ENCODE measurements around the gene SPINK2.

SPINK2 gene, protein sequence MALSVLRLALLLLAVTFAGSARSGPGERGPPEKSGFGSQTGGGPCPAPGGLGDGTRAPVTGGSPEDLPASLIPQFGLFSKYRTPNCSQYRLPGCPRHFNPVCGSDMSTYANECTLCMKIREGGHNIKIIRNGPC

GRCh38 chr4:56821381-56822243 lies at the start of gene SPINK2:
Gene SPINK2 (minus strand): TSS chr4:56821701. CDS start chr4:56821662, 39 bp downstream.
- DNase-seq = peak; percentile 48

- DNase-seq = peak; percentile 59
Measured at GRCh38 chr4:56870946-56871345, 49.4 kb upstream of the SPINK2 start.

DNA sequence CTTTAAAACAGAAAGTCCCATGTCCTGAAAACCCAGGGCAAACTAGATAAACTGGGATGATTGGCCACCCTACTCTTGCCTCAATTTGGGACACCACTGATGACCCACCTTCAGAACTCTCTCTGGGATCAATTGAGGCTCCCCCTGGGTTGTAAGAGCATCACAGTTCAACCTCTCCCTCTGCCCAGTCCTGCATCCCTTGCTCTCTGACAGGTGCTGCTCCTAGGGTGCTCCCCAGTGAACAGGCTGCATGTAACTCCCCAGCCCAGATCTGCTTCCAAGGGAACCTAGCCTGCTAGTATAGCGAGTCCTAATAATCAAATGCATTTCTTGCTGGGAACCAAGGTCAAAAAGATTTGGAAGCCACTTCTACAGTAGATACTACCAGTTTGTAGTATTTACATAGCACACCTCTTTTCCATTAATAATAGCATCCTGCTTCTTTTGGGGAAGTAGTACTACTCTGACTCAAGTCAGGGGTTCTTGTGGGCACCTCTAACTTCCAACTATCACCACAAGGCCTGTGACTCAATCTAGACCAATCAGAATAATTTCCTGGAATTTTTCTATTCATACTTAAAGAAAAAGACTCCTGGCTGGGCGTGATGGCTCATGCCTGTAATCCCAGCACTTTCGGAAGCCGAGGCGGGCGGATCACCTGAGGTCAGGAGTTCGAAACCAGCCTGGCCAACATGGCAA lies 42.1 kb upstream of the SPINK2 start:
- no peak for DNase-seq

GRCh38 chr4:56861360-56861759 lies 39.9 kb upstream of the SPINK2 start:
- DNase-seq = no peak

GRCh38 chr4:56860781-56861180 lies 39.3 kb upstream of the SPINK2 start:
- no peak for DNase-seq

- no peak for DNase-seq
Measured at GRCh38 chr4:56859841-56860240, 38.3 kb upstream of the SPINK2 start.

DNA sequence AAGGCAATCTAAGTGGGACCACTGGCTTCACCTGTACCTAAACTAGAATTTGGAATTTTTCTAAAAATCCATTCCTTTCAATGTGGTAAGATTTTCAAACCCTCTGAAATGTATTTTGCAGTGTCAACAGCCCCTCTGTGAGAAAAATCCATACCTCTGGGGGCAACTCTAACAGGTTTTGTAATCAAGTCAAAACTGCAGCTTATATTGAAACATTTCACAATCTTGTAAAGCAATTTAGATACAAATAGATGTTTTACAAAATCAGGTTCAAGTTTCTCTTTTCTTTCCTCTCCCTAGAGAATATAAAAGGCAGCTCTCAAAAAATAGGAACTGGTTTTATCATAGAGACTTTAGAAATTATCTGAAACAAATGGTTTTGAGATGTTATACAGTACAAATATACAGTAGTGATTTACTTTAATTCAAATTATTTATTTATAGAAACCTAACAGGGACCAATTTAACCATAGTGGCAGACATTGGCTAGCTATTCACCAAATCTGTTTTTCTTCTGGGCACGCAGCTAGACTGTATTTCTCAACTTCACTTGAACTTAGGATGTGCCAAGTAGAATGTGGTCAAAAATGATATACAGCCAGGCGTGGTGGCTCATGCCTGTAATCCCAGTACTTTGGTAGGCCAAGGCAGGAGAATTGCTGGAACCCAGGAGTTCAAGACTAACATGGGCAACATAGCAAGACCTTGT lies 36.3 kb upstream of the SPINK2 start:
- no peak for DNase-seq

GRCh38 chr4:56856656-56857055 lies 35.2 kb upstream of the SPINK2 start:
- DNase-seq = no peak

GRCh38 chr4:56850910-56851309 lies 29.4 kb upstream of the SPINK2 start:
- DNase-seq = no peak

GRCh38 chr4:56844802-56845580 lies 23.5 kb upstream of the SPINK2 start:
- no peak for DNase-seq

GRCh38 chr4:56843421-56843899 lies 22.0 kb upstream of the SPINK2 start:
- DNase-seq = no peak

- DNase-seq = no peak
Measured at GRCh38 chr4:56840559-56840958, 19.1 kb upstream of the SPINK2 start.

GRCh38 chr4:56828784-56829535 lies 7.5 kb upstream of the SPINK2 start:
- no peak for DNase-seq

DNA sequence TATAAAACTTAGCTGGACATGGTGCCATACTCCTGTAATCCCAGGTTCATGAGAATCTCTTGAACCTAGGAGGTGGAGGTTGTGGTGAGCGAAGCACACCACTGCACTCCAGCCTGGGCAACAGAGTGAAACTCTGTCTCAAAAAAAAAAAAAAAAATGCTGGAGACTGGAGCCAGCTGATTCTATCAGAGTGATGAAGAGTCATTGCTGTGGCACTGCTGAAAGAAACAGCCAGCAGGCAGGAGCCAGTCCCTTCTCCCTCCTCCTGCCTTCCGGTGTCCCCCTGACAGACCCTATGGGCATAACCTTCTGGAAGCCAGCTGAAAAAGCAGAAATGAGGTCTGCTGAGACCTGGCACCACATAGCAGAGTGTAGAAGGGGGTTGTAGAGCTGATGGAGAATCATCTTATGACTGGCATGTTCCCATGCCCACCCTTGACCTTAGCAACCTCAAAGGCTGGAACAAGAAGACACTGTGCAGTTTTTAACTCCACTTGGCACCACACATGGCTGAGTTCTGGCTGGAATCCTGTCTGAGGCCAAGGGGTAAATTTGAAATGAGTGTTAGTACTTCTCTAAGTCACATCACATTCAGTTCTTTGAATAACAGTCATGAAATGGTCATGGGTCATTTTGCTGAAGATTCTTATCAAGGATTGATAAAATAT lies 2.6 kb upstream of the SPINK2 start:
- DNase-seq = no peak

GRCh38 chr4:56818797-56819196 lies 2.7 kb downstream of the SPINK2 start:
- DNase-seq = no peak

GRCh38 chr4:56817840-56818491 lies 3.5 kb downstream of the SPINK2 start:
- no peak for DNase-seq

- DNase-seq = no peak
Measured at GRCh38 chr4:56806666-56807065, 14.8 kb downstream of the SPINK2 start.

DNA sequence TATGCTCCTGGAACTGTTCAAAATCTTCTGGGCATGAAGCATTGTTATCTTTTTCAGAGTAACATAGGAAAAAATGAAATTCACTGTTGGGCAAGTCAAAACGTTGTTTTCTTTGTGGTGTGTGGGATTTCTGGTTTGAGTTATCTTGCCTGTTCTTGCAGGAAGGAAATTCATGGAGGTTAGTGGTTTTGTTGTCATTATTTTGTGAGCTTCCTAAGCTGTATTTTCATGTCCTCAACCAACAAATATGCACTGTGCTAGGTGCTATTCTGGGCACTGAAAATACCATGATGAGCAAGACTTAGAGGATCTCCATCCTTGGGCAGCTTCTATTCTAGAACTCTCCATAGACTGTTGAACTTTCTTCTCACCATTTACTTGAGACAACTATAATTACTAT lies 16.9 kb downstream of the SPINK2 start:
- DNase-seq = no peak

- DNase-seq = no peak
Measured at GRCh38 chr4:56803471-56803870, 18.0 kb downstream of the SPINK2 start.
